DMS153 treated with DMSO at 0.1 percent for 48 hours (cell line): Measurements from ENCODE around the gene ACYP2.
A peak's percentile ranks its signal among the peaks of the same experiment; 100 is the strongest.
"Not testable (repeated sequence)": the region's sequence is repeated elsewhere in the genome, so short reads cannot be mapped to it uniquely, and the experiment has no call there.

Experiments
- DNase-seq: peaks from one replicate; lab custom pipeline; 2025; ENCODE audit not compliant: unreplicated experiment; lab: John Stamatoyannopoulos, UW

Gene ACYP2

DNA sequence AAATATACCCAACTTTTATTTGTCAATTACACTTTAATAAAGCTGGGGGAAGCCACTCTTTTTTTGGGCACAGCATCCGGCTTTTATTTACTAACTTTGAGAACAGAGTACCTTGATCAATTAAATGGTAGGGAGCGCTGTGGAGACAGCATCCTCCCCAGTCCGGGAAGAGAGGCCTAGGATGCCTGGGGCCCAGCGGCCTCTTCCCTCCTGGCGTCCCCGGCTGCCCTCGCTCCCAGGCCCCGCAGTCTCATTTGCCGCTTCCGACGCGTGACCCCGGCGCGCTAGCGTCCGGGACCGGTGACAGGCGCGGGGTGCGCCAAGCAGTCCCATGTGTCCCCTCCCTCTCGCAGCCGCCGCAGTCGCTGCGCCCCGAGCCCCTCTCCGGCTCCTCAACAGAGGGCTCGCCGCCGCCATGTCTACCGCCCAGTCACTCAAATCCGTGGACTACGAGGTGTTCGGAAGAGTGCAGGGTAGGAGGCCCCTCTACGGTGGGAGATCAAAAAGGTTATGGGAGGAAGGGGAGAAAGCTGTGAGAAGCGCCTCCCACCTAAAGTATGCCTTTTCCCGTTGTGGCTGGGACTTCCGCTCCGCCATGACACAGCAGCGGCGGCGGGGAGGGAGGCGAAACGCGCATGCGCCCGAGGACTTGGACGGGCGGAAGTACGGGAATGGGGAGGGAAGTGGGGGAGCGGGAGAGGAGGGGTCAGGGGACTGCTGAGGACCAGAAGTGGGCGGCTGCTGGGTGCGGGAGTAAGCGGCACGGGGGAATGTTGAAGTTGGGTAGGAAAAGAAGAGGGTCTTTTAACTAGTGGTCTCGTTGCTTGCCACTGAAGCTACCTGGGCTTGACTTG, at the start of gene ACYP2:
TSS of gene ACYP2 (plus strand) at position 332 of the 854 bp plus-strand sequence.
- peak; percentile 91 for DNase-seq

- no peak for DNase-seq
Observed at GRCh38 chr2:54065891-54066290, 49.5 kb upstream of the ACYP2 start.

GRCh38 chr2:54067851-54068375, 47.5 kb upstream of the ACYP2 start:
- DNase-seq: no peak

DNA sequence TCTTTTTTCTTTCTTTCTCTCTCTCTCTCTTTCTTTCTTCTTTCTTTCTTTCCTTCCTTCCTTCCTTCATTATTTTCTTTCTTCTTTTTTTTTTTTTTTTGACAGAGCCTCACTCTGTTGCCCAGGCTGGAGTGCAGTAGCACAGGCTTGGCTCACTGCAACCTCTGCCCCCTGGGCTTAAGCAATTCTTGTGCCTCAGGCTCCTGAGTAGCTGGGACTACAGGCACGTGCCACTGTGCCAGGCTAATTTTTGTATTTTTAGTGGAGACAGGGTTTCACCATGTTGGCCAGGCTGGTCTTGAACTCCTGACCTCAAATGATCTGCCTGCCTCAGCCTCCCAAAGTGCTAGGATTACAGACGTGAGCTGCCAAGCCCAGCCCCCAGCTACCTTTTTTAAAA, 42.9 kb upstream of the ACYP2 start:
- not testable (repeated sequence) for DNase-seq

DNA sequence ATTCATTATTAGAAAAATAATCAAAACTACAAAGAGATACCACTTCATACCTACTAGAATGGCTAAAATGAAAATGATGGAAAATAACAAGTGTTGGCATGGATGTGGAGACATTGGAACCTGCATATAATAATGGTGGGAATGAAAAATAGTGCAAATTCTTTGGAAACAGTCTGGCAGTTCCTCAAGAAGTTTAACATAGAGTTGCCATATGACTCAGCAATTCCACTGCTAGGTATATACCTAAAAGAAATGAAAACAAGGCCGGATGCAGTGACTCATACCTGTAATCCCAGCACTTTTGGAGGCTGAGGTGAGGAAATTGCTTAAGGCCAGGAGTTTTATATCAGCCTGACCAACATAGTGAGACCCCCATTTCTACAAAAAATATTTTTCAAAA, 41.6 kb upstream of the ACYP2 start:
- DNase-seq: no peak

DNA sequence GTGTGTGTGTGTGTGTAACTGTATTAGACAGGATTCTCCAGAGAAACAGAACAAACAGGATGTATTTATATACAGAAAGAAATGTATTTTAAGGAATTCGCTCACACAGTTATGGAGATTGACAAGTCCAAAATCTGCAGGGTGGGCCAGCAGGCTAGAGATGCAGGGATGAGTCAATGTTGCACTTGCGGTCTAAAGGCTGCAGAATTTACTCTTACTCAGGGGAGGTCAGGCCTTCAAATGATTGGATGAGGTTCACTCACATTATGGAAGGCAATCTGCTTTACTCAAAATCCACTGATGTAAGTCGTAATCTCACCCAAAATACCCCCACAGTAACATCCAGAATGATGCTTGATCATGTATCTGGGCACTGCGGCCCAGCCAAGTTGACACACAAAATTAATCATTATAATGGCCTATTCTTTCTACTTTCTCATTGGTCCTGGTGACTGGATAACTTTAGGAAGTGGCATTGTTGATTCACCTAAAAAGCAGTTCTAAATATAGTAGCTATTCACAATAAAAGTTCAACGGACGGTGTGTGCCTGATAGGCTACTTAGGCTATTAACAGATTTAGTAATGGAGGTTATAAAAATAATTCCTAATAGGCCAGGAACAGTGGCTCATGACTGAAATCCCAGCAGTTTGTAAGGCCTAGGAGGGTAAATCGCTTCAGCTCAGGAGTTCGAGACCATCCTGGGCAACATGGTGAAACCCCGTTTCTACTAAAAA, 40.6 kb upstream of the ACYP2 start:
- no peak for DNase-seq

DNA sequence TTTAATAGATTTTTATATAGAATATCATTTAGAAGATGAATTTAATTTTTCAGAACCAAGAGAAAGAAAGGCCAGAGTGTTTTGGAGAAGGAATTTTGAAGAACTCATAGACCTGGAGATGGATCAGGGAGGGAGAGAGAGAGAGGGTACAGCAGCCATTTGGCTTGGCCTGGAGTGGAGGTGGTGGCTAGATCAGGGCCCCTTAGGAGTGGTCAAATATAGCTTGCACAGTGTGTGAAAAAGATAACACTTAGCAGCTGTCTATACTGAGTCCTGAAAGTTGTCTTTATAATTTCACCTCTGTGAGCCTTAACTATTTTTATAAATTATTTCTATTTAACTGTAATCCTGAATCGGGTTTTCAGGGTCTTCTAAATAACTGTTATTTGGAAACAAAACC, 38.8 kb upstream of the ACYP2 start:
- no peak for DNase-seq

GRCh38 chr2:54077088-54077900, 38.1 kb upstream of the ACYP2 start:
- DNase-seq: no peak

GRCh38 chr2:54079331-54079730, 36.1 kb upstream of the ACYP2 start:
- no peak for DNase-seq

DNA sequence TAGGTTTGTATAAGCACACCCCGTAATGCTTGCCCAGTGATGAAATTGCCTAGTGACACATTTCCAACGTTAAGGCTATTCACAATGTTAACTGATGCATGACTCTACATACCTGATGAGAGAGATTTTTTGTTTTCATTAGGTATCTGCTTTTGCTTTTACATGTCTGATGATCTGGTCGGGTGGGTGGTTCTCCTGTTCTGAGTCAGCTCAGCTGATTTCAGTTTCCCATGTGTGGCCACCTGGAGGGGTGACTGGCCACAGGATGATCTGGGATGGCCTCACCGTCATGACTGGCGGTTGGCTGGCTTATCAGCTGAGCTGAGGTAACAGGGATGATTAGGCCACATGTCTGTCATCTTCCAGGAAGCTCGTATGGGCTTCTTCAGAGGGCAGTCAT, 33.8 kb upstream of the ACYP2 start:
- no peak for DNase-seq

DNA sequence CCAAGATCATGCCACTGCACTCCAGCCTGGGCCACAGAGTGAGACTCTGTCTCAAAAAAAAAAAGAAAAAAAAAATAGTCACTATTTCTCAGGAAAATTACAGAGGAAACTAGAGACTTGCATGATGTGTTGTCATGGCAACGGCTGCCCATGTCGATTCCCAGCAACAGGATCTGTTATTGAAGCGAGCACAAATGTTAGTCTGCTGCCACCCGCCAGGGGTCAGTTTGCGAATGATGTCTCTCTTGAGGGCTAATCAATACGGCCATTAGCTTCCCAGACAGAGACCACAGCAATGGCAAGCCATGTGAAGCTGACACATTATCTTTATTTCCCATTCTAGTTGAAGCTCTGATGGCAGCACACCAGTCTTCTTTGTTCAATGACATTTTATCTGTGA, 32.4 kb upstream of the ACYP2 start:
- DNase-seq: no peak

- DNase-seq: no peak
Observed at GRCh38 chr2:54083445-54083844, 32.0 kb upstream of the ACYP2 start.

DNA sequence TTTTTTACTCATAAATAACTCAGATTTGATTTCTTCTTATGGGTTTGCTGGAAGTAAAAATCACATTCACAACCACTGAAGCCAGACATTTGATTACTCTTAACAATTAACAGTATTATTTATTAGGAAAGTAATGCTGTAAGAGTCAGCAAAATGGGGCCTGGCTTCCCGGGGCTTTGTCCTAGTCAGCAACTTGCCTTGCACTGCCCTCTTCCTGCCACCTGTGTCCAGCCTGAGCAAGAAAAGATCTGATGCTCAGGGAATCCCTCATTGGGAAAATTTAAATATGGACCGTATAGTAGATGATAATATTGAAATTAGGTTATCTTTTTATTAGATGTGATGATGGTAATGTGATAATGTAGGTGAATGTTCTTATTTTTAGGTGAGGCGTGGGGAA, 30.8 kb upstream of the ACYP2 start:
- no peak for DNase-seq

GRCh38 chr2:54085069-54085468, 30.3 kb upstream of the ACYP2 start:
- DNase-seq: no peak

DNA sequence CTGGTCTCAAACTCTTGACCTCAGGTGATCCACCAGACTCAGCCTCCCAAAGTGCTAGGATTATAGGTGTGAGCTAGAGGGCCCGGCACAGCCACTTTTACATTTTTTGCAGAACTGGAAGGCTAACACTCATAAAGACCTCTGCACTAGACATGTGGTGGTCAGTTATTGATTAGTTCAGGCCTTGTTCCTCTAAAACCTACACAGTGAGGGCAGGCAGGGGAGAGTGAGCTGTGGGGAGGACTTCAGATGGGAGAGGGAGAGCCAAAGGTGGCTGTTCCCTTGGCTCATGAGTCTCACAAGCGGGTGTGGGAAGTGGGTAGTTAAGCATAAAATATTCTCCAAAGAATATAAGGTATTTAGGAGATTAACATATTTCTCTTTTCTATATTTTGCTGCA, 29.3 kb upstream of the ACYP2 start:
- no peak for DNase-seq

DNA sequence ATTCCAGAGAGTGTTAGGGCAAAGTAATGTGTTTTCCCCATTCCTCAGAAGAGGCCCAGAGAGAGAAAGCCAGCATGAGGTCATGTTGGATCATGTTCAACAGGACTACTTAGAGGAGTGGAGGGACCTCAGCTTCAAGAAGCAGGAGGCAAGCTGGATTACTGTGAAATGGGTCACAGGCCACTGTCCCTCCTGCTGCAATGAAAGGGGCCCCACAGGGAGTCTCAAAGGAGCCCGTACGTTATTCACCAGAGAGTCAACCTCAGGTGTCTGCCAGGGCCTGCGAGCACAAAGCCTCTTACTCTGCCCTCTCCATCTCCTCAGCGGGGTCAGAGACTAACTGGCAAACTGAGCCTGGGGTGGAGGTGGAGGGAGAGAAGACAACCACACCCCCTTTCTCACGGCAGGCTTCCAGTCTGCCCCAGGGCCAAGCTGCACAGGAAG, 27.2 kb upstream of the ACYP2 start:
- no peak for DNase-seq

- no peak for DNase-seq
Observed at GRCh38 chr2:54088719-54089118, 26.7 kb upstream of the ACYP2 start.

- no peak for DNase-seq
Observed at GRCh38 chr2:54090521-54091117, 24.8 kb upstream of the ACYP2 start.

DNA sequence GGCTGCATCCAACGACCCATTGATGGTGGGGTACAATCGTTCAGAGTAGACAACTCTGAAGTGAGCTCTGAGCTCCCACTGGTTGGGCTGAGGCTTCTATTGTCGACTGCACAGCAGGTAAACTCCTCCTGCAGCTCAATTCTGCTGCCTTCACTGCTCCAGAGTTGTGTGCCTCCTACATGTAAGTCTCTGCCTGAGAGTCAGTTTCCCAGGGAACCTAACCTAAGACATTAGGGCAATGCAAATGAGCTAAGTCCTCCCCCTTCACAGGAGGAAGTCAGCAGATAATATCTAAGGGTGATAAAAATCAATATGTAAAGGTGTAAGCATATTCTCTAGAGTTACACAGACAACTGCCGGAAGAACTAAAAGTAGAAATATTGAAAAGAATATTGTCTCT, 22.5 kb upstream of the ACYP2 start:
- DNase-seq: no peak

DNA sequence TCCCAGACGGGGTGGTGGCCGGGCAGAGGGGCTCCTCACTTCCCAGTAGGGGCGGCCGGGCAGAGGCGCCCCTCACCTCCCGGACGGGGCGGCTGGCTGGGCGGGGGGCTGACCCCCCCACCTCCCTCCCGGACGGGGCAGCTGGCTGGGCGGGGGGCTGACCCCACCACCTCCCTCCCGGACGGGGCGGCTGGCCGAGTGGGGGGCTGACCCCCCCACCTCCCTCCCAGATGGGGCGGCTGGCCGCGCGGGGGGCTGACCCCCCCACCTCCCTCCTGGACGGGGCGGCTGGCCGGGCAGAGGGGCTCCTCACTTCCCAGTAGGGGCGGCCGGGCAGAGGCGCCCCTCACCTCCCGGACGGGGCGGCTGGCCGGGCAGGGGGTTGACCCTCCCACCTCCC, 20.0 kb upstream of the ACYP2 start:
- DNase-seq: not testable (repeated sequence)

DNA sequence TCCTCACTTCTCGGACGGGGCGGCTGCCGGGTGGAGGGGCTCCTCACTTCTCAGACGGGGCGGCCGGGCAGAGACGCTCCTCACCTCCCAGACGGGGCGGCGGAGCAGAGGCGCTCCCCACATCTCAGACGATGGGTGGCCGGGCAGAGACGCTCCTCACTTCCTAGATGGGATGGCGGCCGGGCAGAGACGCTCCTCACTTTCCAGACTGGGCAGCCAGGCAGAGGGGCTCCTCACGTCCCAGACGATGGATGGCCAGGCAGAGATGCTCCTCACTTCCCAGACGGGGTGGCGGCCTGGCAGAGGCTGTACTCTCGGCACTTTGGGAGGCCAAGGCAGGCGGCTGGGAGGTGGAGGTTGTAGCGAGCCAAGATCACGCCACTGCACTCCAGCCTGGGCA, 19.3 kb upstream of the ACYP2 start:
- DNase-seq: not testable (repeated sequence)
